Stimulated activated effector memory CD8-positive, alpha-beta T cell treated with anti-CD3 and anti-CD28 coated beads, Interleukin-12 subunit alpha, Interleukin-12 subunit beta, amount 100 ng/mL, for 72 hours (primary cell): ENCODE data around the gene HOOK2.
"Not testable (repeated sequence)": the region's sequence is repeated elsewhere in the genome, so short reads cannot be mapped to it uniquely, and the experiment has no call there.

ENCODE experiments used
- ATAC-seq: fragments of 150-1000 bp; cut with Tn5 transposase; 2 replicates; pipeline ENCODE4 v1.10.0; 2021
- DNase-seq, 2 donors: peaks; one replicate each; pipeline ENCODE4 v3.0.0; 2021 to 2022; ENCODE audit warnings: low spot score in 2 of 2
- H3K27ac Mint-ChIP-seq: one replicate; pipeline ENCODE4 v1.8.0; 2022; ENCODE audit warnings: mild to moderate bottlenecking, mixed read lengths
- H3K36me3 Mint-ChIP-seq: one replicate; pipeline ENCODE4 v1.8.0; 2022; ENCODE audit warnings: mild to moderate bottlenecking, mixed read lengths
- H3K4me1 Mint-ChIP-seq: one replicate; pipeline ENCODE4 v1.8.0; 2022; ENCODE audit warnings: mixed read lengths
- H3K4me3 Mint-ChIP-seq: one replicate; pipeline ENCODE4 v1.8.0; 2022; ENCODE audit warnings: mild to moderate bottlenecking, mixed read lengths
- H3K9me3 Mint-ChIP-seq: one replicate; pipeline ENCODE4 v1.8.0; 2022; ENCODE audit warnings: mixed read lengths

HOOK2 gene

GRCh38 chr19:12726988-12727316 lies 48.4 kb downstream of the HOOK2 start:
- Mint-ChIP-seq H3K27ac (peak overlapping the region; percentile 43), H3K4me1 (peaks cover 35% of the 10 kb centered on the region), H3K4me3 (no peak overlapping the region), H3K9me3 (no peaks in the 10 kb centered on the region), H3K36me3 (peaks cover 86% of the 10 kb centered on the region)
- ATAC-seq: no peak
- DNase-seq: no peak

GRCh38 chr19:12725612-12726011 lies 49.7 kb downstream of the HOOK2 start:
- not testable (repeated sequence) for H3K4me3 Mint-ChIP-seq, ATAC-seq, DNase-seq, H3K27ac Mint-ChIP-seq, H3K9me3 Mint-ChIP-seq
- Mint-ChIP-seq H3K36me3 (peaks cover 85% of the 10 kb centered on the region), H3K4me1 (peaks cover 44% of the 10 kb centered on the region)

DNA sequence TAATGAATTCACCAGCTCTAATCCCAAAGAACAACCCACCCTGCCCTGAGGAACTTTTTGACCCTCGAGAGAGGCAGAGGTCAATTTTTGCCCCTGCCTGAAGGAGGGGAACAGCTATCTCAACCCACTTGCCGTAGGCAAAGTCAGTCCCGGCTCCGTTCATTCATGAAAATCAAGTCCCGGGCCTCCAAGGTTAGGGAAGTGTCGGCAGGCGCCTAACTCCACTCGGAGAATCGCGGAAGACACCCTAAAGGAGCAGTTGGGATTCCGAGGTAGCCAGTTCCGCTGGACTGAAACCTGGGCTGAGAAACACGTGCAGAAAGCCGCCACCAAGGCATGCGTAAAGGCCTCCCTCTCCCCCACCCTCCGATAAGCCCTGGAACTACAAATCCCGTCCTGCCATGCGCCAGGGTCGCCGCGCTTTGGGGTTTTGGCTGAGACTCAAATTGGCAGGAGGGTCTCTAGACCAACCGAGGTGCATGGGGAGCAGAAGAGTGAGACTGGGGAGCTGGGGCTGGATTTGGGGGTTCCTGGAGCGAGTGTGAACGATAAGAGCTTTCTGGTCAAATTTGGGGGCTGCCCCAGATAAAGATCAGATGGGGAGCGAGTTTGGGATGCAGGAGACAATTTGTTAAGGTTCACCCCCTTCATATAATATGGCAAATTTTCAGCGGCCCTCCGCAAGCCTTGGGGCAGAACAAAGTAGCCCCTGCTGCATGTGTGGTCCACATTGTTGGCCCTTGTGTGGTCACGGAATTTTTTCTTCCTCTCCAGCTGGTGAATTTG lies 51.5 kb downstream of the HOOK2 start, which contains the start of gene TNPO2:
TNPO2 (minus strand) TSS at position 292 of the 786 bp plus-strand sequence. CDS start 2,955 bp downstream, outside the sequence.
- Mint-ChIP-seq H3K27ac (peak within 1 kb of the TSS; percentile 97), H3K9me3 (no peaks in the 10 kb centered on the region), H3K4me1 (peaks cover 44% of the 10 kb centered on the region), H3K4me3 (peak within 1 kb of the TSS; percentile 83), H3K36me3 (peaks cover 81% of the 10 kb centered on the region)
- ATAC-seq: peak; percentile 60
- peak; percentile 52 to 86 for DNase-seq

GRCh38 chr19:12723381-12723640 lies 52.0 kb downstream of the HOOK2 start:
- peak in 1 of 2 donors; percentile 58 for DNase-seq
- H3K4me3 Mint-ChIP-seq: peak overlapping the region; percentile 83
- no peak for ATAC-seq
- peaks cover 81% of the 10 kb centered on the region for H3K36me3 Mint-ChIP-seq
- H3K4me1 Mint-ChIP-seq: peaks cover 49% of the 10 kb centered on the region
- H3K27ac Mint-ChIP-seq: peak overlapping the region; percentile 97
- no peaks in the 10 kb centered on the region for H3K9me3 Mint-ChIP-seq

DNA sequence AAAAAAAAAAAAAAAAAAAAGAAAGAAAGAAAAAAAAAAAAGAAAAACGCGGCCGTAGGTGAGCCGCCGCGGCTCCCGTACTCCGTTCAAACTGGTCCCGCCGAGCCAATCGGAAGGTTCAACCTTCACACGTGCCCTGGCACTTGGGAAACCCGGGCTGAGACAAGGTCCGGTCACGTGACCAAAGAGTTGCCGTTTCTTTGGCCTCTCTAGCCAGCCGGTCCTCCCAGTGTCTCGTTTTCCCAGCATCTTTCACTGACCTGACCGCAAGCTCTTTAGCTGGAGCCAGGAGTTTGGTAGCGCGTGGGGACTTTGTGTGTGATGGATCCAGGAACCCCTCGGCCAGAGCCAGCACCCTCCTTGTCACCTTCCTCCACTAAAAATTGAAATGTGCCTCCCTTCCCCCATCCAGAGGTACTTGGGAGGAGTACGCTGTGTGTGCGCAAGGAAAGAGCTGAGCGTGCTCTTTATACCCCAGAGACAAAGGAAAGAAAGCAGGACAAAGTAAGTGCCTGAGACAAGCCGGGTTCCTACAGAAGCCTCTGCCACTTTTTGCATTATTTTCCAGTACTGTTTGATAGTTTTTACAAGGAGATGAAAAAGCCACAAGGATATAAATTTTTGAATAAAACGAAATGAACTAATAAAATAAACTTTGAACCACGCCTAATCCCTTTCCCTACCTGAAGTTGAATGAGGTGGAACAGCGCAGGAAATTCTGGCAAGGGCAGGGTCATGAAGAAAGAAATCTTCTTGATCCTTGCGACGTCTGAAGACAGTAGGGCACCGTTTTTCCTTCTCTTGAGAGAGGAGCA lies 52.6 kb downstream of the HOOK2 start:
- peaks cover 81% of the 10 kb centered on the region for H3K36me3 Mint-ChIP-seq
- no peaks in the 10 kb centered on the region for H3K9me3 Mint-ChIP-seq
- peak overlapping the region; percentile 83 for H3K4me3 Mint-ChIP-seq
- ATAC-seq (peak; percentile 93), DNase-seq (peak; percentile 81 to 95)
- H3K4me1 Mint-ChIP-seq: peaks cover 49% of the 10 kb centered on the region
- peak overlapping the region; percentile 97 for H3K27ac Mint-ChIP-seq

DNA sequence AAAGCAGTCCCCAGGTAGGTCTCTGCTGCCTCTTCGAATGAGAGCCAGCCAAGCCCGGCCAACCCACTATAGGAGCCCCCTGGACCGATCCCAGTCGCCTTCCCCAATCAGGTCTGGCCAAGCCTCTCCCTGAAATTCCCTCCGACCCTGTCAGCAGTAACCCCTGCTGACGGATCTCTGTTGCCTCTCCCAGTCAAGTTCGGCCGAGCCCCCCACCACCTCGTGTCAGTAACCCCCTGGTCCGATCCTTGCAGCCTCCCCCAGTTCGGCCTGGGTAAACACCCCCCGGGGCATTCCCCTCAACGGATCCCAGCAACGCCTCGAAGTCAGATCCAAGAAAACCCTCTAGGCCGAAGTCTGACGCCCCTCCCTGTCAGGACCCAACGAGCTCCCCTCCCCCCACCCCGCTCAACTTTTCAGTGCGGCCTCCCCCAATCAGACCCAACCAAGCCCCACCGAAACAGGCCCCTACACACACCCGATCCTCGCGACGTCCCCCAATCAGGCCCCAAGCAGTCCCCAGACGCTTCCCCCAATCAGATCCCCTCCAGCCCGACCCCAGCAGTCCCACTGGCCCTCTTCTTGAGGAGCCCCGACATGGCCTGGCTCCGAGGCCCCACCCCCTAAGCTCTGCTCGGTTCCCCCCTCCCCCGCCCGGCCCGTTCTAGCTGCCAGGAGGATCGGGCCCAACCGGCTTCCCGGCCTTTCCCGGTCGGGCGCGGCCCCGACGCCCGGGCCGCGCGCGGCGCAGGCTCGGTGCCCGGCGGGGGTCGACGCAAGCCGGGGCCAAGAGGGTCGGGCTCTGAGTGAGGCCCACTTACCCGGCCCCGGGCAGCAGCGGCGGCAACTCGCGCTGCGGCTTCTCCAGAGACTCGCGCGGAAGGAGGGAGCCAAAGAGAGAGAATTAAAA lies 53.4 kb downstream of the HOOK2 start:
- peak overlapping the region; percentile 83 for H3K4me3 Mint-ChIP-seq
- H3K9me3 Mint-ChIP-seq: no peaks in the 10 kb centered on the region

DNA sequence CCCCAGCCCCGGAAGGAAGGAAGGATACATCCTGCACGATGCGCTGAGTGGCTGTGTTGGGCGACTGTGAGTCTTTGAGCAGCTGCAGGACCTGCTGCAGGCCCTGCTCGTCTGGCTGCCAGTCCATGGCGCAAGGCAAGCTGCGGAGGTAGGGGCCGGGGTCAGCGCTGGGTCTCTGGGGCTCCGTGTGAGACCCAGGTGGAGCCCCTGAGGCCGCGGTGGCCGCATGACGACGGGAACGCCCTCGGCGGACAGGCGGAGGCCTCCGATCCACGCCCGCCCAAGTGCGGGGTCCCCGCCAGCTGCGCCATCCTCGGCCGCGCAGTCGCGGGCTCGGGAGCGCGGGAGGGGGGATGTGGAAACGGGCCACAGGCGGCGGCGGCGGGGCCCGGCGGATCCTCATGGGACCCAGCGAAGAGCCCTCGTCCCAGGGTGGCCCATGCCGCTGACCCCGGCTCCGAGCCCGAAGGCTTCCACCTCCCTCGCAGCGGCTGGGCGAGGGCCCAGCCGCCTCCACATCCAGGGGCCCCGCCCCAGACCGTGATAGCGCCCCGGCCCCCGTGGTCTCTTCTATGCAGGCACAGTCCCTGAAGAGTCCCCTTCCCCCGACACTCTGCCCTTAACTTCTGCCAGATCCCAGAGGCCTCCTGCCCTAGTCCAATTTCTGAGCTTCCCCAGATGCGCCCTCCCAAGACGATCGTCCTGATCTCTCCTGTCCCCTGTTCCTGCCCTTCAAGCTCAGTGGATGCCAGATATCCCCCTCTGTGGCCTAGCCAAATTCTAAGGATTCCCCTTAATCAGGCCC lies 54.3 kb downstream of the HOOK2 start:
- peak overlapping the region; percentile 97 for H3K27ac Mint-ChIP-seq
- DNase-seq (no peak), ATAC-seq (no peak)
- peaks cover 44% of the 10 kb centered on the region for H3K4me1 Mint-ChIP-seq
- H3K9me3 Mint-ChIP-seq: no peaks in the 10 kb centered on the region
- H3K36me3 Mint-ChIP-seq: peaks cover 81% of the 10 kb centered on the region
- H3K4me3 Mint-ChIP-seq: peak overlapping the region; percentile 83

More for the DNA sequence above, 53.4 kb downstream of the HOOK2 start:
- peaks cover 81% of the 10 kb centered on the region for H3K36me3 Mint-ChIP-seq
- H3K27ac Mint-ChIP-seq: peak overlapping the region; percentile 97
- peak; percentile 50 for ATAC-seq
- DNase-seq: peak in 1 of 2 donors; percentile 77
- peaks cover 49% of the 10 kb centered on the region for H3K4me1 Mint-ChIP-seq

DNA sequence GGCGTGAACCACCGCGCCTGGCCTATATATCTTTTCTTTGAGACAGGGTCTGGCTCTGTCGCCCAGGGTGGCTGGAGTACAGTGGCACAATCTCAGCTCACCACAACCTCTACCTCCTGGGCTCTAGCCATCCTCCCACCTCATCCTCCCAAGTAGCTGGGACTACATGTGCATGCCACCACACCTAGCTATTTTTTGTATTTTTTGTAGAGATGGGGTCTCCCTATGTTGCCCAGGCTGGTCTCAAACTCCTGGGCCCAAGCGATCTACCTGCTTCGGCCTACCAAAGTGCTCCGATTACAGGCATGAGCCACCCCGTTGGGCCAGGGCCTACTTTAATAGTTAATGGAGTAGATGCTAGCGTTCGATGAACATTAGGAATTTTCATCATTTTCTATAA lies 55.1 kb downstream of the HOOK2 start:
- ATAC-seq (no peak), DNase-seq (no peak)
- H3K36me3 Mint-ChIP-seq: peaks cover 87% of the 10 kb centered on the region
- peaks cover 44% of the 10 kb centered on the region for H3K4me1 Mint-ChIP-seq
- peak overlapping the region; percentile 97 for H3K27ac Mint-ChIP-seq
- H3K9me3 Mint-ChIP-seq: no peaks in the 10 kb centered on the region
- peak overlapping the region; percentile 83 for H3K4me3 Mint-ChIP-seq

- H3K4me3 Mint-ChIP-seq: no peak overlapping the region
- DNase-seq: no peak
- H3K4me1 Mint-ChIP-seq: peaks cover 16% of the 10 kb centered on the region
- no peak for ATAC-seq
- H3K9me3 Mint-ChIP-seq: no peaks in the 10 kb centered on the region
- H3K27ac Mint-ChIP-seq: no peak overlapping the region
- peaks cover 97% of the 10 kb centered on the region for H3K36me3 Mint-ChIP-seq
These were observed 59.4 kb downstream of the HOOK2 start for GRCh38 chr19:12715929-12716328.

DNA sequence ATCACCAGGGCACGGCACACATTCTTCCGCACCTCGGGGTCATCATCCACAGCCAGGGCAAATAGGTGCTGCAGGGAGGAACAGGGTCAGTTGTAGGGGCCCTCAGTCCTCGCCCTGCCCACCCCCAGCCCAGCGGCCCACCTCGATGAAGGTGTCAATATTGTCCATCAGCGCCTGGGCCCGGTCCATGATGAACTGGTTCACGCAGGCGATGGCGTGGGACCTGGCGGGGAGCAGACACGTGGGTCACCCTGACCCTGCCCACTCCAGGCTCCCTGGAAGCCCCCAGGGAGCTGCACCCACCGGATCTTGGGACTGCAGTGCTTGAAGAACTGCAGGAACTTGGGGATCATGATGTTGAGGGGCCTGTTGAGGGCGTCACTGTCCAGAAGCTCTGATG lies 60.2 kb downstream of the HOOK2 start:
- no peak for DNase-seq
- peak; percentile 8 for ATAC-seq
- H3K4me3 Mint-ChIP-seq: no peak overlapping the region
- H3K4me1 Mint-ChIP-seq: peaks cover 10% of the 10 kb centered on the region
- H3K9me3 Mint-ChIP-seq: no peaks in the 10 kb centered on the region
- no peak overlapping the region for H3K27ac Mint-ChIP-seq
- peaks cover 97% of the 10 kb centered on the region for H3K36me3 Mint-ChIP-seq

DNA sequence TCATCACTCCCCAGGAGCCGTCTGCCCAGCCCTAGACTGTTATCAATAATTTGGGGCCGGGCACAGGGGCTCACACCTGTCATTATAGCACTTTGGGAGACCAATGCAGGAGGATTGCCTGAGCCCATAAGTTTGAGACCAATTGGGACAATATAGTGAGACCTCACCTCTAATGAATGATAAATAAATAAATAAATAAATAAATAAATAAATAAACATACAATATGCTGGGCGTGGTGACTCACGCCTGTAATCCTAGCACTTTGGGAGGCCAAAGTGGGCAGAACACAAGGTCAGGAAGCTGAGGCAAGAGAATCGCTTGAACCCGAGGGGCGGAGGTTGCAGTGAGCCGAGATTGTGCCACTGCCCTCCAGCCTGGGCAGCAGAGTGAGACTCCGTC lies 62.0 kb downstream of the HOOK2 start:
- H3K9me3 Mint-ChIP-seq, ATAC-seq, H3K27ac Mint-ChIP-seq, H3K4me1 Mint-ChIP-seq, H3K4me3 Mint-ChIP-seq, DNase-seq: not testable (repeated sequence)
- peaks cover 100% of the 10 kb centered on the region for H3K36me3 Mint-ChIP-seq
